Measurements from ENCODE around the gene RNGTT. TPM values are rescaled to one million over a fixed set of nuclear protein-coding genes. Genes with fewer than 3 reads are reported as not detected.

The RNGTT gene
- total RNA-seq, 2 experiments from 2014 or later, result 11.6 to 12.4 TPM

DNA sequence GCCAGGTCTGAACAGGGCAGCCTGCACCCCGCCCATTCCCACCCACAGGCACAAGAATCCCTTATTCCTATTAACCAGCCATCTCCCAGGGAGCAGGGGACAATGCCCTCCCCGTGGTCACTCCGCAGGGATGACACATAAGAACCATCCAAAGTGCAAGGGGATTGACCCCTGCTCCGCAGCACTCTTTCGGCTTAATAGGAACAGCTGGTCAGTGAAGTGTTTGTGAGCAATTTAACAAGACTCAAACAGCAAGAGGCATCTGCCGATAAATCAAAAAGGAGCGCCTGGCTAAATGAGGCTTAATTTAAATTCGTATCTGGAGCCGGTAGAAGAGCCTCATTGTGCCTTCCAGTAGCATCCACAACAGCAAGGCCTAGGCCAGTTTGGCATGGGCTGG lies 389.4 kb downstream of the RNGTT start:
- no peak overlapping the region for H3K4me3 Mint-ChIP-seq
- no peaks in the 10 kb centered on the region for H3K4me1 ChIP-seq (ENCODE audit: insufficient read depth, low read length)
- no peak overlapping the region for H3K4me3 ChIP-seq (ENCODE audit: low read length)
- no peaks in the 10 kb centered on the region for H3K36me3 ChIP-seq (ENCODE audit: insufficient read depth, low read length)
- H3K27ac Mint-ChIP-seq, result no peak overlapping the region
- no peaks in the 10 kb centered on the region for H3K4me1 Mint-ChIP-seq (ENCODE audit: low read depth)
- POLR2A ChIA-PET, result no interaction called here
- peaks cover 0 to 3% of the 10 kb centered on the region in 2 experiments for H3K27me3 ChIP-seq (ENCODE audit: control insufficient read depth in 1 of 2, insufficient read depth in 2 of 2, low read length in 2 of 2)
- H3K9me3 Mint-ChIP-seq, result peaks cover 4% of the 10 kb centered on the region
- CTCF ChIA-PET, result no interaction called here
- ATAC-seq (ENCODE audit: poor library complexity), result no peak
- DNase-seq, result no peak
- no peak for TF ChIP-seq CTCF (IDR thresholded peaks at IDR 0.05)
- intact Hi-C loops (cut with DNase I, micrococcal nuclease), result no loop called here
- no peak overlapping the region for H3K27ac ChIP-seq (ENCODE audit: low read depth in 1 of 2, low read length in 2 of 2)
- H3K9me3 ChIP-seq (ENCODE audit: control insufficient read depth in 1 of 2, insufficient read depth in 1 of 2, low read length in 2 of 2), result peaks cover 0 to 8% of the 10 kb centered on the region in 2 experiments
- H3K36me3 Mint-ChIP-seq (ENCODE audit: low read depth), result no peaks in the 10 kb centered on the region
- peaks cover under 1% of the 10 kb centered on the region for H3K27me3 Mint-ChIP-seq

DNA sequence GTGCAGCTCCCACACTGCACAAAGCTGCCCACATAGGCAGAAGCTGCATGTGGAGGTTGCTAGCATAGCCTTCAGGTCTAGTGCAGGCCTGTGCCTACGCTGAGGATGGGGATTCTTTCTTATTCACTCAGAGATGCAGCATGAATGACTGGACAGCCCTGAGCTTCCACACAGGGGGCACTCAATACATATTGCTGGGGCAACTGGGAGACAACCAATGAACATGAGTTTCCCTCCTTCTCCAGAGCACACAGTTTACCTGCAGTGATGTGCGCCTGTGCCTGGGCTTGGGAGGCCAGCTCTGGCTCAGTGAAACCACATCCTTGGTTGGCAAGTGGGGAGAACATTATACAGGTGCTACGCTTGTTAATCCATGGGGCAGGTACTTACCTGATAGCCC lies 389.9 kb downstream of the RNGTT start:
- Mint-ChIP-seq H3K4me1 (ENCODE audit: low read depth) (no peaks in the 10 kb centered on the region), H3K36me3 (ENCODE audit: low read depth) (no peaks in the 10 kb centered on the region), H3K4me3 (no peak overlapping the region), H3K27ac (no peak overlapping the region), H3K9me3 (peaks cover 6% of the 10 kb centered on the region), H3K27me3 (no peaks in the 10 kb centered on the region)
- POLR2A ChIA-PET, result no interaction called here
- Histone ChIP-seq H3K27me3 (ENCODE audit: control insufficient read depth in 1 of 2, insufficient read depth in 2 of 2, low read length in 2 of 2) (peaks cover 0 to 3% of the 10 kb centered on the region in 2 experiments), H3K4me1 (ENCODE audit: insufficient read depth, low read length) (no peaks in the 10 kb centered on the region), H3K9me3 (ENCODE audit: control insufficient read depth in 1 of 2, insufficient read depth in 1 of 2, low read length in 2 of 2) (peaks cover 0 to 8% of the 10 kb centered on the region in 2 experiments), H3K27ac (ENCODE audit: low read depth in 1 of 2, low read length in 2 of 2) (no peak overlapping the region), H3K36me3 (ENCODE audit: insufficient read depth, low read length) (no peaks in the 10 kb centered on the region), H3K4me3 (ENCODE audit: low read length) (no peak overlapping the region)
- TF ChIP-seq CTCF (IDR thresholded peaks at IDR 0.05), result no peak
- DNase-seq, result no peak
- no peak for ATAC-seq (ENCODE audit: poor library complexity)
- intact Hi-C loops (cut with DNase I, micrococcal nuclease), result no loop called here
- CTCF ChIA-PET, result no interaction called here

- H3K27me3 ChIP-seq (ENCODE audit: control insufficient read depth in 1 of 2, insufficient read depth in 2 of 2, low read length in 2 of 2), result peaks cover 0 to 3% of the 10 kb centered on the region in 2 experiments
- no peaks in the 10 kb centered on the region for H3K4me1 ChIP-seq (ENCODE audit: insufficient read depth, low read length)
- H3K9me3 ChIP-seq (ENCODE audit: control insufficient read depth in 1 of 2, insufficient read depth in 1 of 2, low read length in 2 of 2), result peaks cover 0 to 8% of the 10 kb centered on the region in 2 experiments
- no peaks in the 10 kb centered on the region for H3K4me1 Mint-ChIP-seq (ENCODE audit: low read depth)
- H3K4me3 ChIP-seq (ENCODE audit: low read length), result no peak overlapping the region
- no peaks in the 10 kb centered on the region for H3K36me3 Mint-ChIP-seq (ENCODE audit: low read depth)
- ATAC-seq (ENCODE audit: poor library complexity) (no peak), DNase-seq (no peak)
- no peaks in the 10 kb centered on the region for H3K27me3 Mint-ChIP-seq
- intact Hi-C loops (cut with DNase I, micrococcal nuclease), result no loop called here
- H3K4me3 Mint-ChIP-seq, result no peak overlapping the region
- ChIA-PET POLR2A (no interaction called here), CTCF (no interaction called here)
- TF ChIP-seq CTCF (IDR thresholded peaks at IDR 0.05), result no peak
- H3K36me3 ChIP-seq (ENCODE audit: insufficient read depth, low read length), result no peaks in the 10 kb centered on the region
- H3K27ac ChIP-seq (ENCODE audit: low read depth in 1 of 2, low read length in 2 of 2), result no peak overlapping the region
- peaks cover 6% of the 10 kb centered on the region for H3K9me3 Mint-ChIP-seq
- no peak overlapping the region for H3K27ac Mint-ChIP-seq
Measured at GRCh38 chr6:88572449-88573139, 390.8 kb downstream of the RNGTT start.

All from CD4-positive, alpha-beta T cell (primary cell).